Activated T-cell treated with anti-CD3 and anti-CD28 coated beads for 48 hours (primary cell): ENCODE data around the gene GCH1.

ENCODE experiments used
- DNase-seq: peaks from one replicate; pipeline ENCODE4 v3.0.0-alpha.2; 2020; ENCODE audit warnings: low read depth

Gene GCH1

DNA sequence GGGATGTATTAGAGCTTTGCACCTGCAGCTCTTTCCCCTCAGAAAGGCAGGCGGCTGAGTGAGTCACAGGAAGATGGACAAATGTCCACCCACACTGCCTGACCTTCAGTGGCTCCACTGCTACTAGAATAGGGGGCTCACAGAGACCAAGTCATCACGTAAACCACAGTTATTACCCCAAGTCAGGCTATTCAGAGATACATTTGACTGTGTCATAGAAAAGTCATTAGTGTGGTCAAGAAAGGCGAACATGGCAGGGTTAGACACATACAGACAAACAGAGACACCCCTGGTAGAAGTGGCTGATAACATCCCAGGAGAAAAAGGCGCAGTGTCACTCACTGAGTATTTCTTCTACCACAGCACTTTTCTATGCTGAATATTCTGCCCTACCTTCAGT is 36.0 kb downstream of the GCH1 start:
- DNase-seq = no peak

DNA sequence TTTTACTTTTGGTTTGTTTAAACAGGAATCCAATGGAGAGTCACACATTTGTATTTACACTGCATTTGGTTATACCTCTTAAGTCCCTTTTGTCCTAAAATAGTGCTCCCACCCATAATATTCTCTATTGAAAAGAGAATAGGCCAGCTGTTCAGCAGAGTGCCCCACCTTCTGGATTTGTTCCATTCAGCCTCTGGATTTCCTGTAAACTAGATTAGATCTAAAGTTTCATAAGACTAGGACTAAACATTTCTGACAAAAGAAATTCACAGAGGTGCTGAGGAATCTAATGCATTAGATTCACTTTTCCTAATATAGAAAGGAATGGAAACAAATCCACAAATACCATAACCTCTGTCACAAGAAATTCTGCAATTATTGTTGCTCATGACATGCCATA is 38.1 kb downstream of the GCH1 start:
- no peak for DNase-seq

DNA sequence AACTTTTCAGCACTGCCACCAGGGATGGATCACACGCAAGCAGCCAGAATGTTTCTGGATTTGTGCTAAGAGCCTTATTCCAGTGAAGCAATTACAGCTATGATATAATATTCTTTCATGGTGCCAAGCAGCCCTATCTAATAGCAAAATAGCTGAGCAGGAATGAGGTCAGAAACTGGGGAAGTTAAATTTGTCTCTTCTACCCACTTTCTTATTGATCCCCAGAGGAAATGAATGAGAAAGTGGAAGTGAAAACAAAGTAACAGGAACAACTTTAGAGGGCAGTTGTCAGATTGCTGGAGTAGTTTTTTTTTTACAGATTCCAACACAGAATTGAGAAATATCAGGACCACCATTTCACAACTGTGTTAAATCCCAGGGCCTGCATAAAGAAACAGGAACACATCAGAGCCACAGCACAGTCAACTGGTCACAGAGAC is 44.8 kb downstream of the GCH1 start:
- DNase-seq = no peak

DNA sequence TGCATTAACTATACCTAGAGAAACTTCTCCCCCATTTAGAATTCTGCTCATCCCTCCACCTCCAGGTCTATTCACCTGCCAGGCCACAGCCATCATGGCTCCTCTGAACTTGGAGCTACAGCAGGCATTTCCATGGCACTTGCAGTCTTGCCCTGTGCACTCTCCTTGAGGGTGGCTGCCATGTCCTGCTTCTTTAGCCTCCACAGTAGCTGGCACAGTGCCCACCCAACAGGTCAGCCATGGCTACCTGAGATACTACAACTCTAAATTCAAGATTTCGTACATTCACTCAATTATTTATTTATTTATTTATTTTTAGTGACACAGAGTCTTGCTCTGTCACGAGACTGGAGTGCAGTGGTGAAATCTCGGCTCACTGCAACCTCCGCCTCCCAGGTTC is 46.5 kb downstream of the GCH1 start:
- DNase-seq = no peak

DNA sequence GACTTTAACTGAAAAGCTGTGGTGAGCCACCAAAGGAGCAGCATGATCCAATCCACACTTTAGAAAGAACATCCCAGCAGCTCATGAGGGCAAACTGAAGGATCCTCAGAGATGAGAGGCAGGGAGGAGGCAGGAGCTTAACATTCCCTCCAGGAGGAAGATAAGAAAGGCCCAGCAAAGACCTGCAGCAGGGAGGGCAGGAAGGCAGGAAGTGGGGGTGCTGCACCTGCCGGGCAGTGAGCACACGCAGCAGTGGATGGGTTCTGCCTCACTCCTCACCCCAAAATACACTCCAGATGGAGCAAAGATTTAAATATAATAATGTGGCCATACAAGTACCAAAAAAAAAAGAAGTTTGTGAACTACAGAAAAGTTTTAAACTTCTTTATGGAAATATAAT is 48.4 kb downstream of the GCH1 start:
- no peak for DNase-seq

DNA sequence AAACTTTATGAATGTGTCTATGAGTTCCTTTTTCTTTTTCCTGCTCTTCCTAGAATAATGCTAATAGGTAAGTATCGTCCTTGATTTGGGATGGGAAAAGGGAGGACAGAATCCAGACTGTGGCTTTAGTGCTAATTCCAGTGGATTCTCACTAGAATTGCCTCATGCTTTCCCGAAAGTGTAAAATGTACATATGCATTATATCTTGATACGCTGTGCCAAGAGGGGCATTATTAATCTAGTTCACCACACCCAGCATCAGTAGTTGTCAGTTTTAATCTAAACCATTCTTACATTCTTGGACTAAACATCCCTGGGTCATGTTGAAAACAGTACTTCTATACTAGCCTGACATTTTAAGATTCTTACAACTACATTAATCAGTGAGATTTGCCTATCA is 49.3 kb downstream of the GCH1 start:
- DNase-seq = no peak

DNA sequence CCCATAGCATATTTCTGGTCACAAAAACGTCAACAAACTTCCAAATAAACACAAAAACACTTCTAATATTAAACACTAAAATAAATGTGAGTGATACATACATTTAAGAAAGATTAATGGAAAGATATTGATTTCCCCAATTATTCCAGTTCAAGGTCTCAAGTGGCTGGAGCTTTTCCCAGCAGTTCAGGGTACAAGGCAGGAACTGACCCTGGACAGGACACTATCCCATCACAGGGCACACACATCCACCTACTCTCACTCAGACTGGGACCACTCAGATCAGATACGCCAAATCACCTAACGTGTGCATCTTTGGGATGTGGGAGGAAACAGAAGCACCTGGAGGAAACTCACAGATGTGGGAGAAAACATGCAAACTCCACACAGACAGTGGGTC is 50.4 kb downstream of the GCH1 start:
- DNase-seq = no peak

DNA sequence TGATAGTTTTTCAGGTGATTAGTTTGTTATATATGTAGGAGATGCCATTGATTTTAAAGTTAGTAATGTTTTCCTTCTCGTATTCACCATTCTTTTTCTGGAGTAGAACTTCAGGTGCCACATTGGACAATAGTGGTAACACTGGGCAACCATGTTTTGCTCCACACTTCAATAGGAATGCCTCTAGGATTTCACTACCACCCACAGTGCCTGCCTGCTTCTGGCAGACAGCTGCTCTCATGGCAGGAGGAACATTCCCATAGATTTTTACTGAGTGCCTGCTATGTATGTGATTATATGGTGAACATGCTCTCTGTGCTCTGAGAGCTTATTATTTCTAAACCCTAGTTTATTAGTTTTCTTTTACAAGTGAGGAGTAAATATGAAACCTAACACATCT is 53.7 kb downstream of the GCH1 start:
- DNase-seq = no peak

DNA sequence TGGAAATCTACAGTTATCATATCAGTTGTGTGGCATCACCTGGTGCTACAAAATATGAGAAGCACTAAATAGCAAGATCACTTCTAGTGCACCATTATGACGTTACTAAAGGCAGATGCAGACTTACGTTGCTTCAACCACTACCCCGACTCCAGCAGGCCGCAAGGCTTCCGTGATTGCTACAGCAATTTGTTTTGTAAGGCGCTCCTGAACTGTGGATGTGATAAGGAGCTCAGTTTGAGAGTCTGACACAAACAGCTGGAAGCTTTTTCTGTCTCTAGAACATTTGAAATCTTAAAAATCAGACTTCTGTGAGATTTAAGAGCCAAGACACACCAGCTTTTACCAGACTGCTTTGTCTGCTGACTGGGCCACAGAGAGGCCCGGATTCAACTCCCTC is 57.0 kb downstream of the GCH1 start:
- no peak for DNase-seq

DNA sequence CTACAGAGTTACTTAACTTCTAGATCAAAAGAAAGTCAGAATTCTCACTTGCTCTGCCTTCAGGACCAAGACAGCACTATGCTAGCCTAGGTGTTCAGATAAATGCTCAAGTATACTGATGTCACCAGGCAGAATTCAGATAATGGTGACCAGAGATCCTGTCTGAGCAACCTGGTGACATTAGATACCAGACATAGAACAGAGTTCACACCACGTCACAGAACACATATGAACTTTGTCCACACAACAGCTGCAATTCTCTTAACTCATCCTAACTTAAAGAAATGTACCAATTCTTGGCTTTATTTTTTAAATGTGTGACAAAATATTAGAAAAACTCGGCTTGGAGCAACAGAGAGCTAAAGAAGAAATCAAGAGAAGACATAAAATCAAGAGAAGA is 58.1 kb downstream of the GCH1 start:
- DNase-seq = no peak

DNA sequence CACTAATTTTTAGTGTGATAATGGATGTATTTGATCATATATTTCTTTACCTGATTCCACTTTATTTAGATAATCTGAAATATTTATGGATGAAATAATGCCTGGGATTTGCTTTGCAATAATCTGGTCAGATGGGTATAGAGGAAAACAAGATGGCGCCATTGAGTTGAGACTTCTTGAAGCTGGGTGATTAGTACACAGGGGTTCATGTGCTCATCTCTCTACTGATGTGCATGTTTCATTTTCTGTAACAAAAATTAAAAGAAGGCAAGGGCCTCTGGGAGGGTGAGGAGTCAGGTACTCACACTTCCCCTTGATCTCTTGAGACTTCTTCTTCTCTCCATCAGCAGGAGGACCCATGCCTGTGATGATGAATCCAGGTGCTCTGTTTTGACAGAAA is 61.8 kb downstream of the GCH1 start:
- no peak for DNase-seq

DNA sequence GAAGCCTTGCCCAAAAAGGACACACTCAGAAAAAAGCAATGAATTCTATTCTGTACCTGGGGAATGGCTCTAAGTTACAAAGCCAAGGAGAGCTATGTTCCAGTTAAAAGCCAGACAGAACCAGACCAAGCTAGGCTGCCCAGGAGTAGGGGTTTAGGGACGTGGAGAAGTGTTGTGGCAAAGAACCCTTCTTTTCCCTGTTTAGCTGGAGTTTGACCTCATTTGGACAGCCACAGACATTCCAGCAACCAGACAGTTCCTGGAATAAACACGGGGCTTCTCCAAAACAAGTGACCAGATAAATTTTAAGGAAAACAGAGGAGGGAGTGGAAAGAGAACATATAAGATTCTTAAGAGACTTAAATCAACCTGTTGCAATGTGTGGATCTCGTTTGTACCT is 62.3 kb downstream of the GCH1 start:
- DNase-seq = no peak

DNA sequence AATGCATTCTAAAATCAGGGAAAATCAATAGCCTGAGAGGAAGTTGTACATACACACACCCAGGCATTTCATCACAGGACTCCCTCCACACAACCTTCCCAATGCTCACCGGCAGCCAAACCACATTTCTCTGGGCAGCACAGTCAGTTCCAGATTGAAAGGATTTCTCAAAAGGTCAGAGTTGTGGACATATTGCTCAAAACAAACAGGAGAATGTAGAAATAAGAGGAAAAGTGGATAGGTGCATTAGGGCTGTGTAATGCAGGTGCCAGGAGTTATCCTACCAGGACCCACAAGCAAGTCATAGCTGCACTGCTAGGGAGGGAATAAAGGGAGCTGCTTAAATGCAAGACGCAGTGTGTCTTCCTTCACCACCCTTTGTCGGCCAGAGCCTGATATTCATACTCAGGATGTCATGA is 62.9 kb downstream of the GCH1 start:
- DNase-seq = no peak

DNA sequence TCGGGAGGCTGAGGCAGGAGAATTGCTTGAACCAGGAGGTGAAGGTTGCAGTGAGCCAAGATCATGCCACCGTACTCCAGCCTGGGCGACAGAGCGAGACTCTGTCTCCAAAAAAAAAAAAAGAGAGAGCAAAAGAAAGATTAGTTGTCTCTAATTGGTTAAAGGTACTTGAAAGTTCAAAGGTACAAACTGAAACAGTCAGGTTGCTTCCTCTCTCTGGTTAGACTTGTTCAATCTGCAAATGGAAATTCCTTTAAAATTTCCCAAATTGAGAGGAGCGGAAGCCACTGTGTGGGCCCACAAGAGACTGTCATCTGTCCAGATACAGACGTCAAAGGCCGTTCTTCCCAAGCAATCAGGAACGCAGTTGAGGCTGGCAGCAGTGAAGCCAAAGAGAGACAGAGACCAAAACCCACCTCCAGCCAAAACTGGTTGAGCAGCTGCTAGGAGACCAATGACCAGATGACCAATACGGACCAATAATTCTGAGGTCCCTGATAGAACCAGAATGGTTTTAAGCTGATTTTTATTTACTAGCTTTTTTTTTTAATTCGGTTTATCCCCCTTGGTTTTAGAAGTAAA is 63.6 kb downstream of the GCH1 start:
- no peak for DNase-seq

DNA sequence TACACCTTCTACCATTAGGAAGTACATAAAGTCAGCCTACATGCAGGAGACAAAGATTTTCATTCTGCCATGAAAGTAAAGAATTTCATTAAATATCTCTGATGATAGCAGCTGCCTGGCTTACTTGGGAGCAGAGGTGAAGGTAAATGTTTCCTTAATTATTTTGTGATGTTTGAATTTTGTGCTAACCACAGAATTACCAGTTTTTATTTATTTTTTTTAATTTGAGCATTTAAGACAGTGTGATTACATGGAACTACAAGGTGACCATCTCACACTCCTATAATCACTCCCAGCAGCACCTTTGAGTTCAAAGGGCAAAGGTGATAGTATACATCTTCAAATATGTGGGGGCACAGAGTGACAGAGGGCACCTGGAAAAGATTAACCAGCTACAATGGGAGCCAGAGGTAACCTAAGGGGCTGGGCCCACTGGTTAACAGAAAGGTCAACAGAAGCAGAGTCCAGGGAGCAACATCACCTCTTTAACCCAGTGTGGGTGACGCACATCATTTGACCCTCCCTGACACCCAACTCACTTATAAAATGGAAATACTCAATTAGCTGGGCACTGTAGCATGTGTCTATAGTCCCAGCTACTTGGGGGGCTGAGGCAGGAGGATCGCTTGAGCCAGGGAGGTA is 65.0 kb downstream of the GCH1 start:
- DNase-seq = no peak

DNA sequence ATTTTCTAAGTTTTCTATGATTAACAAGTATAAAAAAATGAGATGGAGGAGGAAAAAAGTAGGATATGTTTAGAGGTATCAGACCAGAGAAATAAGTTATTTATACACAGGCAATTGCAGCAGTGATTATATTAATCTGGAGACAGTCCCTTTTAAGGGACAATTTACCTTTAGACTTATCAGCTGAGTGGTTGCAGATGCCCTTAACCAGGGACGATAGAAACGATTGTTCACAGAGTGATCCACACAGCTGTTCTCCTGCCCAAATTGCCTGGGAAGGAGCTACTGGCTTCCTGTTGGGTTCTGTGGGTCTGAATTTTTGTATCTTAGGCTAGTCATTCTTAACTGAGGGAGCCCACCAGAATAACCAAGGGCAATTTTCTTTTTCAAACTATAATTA is 66.4 kb downstream of the GCH1 start:
- no peak for DNase-seq

DNA sequence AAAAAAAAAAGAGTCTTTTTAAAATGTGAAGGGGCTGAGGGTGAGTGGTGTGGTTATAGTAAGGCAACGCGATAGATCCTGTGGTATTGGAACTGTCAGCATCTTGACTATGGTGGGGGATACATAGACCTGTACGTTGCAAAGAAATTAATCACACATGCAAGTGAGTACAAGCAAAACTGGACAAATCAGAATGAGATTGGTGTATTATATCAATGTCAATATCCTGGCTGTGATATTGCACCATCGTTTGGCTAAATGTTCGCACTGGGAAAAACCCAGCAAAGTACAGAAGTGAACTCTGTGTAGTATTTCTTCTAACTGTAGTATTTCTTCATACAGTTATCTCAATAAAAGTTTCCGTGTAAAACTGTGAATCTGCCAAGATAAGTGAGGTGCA is 67.9 kb downstream of the GCH1 start:
- DNase-seq = no peak

DNA sequence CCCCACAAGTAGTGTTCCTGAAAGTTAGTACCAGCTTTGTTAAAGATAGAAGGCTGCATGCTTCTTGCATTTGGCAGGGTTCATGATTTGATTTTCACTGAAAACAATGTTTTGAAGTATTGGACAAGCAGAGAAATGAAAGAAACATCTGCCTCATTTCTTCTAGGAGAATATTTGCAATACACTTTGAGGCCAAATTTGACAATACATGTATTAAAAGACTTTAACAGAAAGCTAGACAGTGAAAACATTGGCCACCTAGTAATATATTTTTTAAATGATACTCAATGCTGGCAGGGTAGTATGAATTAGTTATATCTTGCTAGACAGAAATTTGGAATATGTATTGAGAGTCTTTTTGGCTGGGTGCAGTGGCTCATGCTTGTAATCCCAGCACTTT is 68.5 kb downstream of the GCH1 start:
- no peak for DNase-seq

DNA sequence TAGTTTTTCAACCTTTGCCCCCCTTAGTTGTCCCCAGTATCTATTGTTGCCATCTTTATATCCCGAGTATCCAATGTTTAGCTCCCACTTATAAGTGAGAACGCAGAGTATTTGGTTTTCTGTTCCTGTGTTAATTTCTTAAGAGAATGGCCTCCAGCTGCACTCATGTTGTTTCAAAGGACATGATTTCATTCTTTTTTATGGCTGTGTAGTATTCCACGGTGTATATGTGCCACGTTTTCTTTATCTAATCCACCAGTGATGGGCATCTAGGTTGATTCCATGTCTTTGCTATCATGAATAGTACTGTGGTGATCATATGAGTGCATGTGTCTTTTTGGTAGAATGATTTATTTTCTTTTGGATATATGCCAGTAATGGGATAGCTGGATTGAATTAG is 72.0 kb downstream of the GCH1 start:
- no peak for DNase-seq

DNA sequence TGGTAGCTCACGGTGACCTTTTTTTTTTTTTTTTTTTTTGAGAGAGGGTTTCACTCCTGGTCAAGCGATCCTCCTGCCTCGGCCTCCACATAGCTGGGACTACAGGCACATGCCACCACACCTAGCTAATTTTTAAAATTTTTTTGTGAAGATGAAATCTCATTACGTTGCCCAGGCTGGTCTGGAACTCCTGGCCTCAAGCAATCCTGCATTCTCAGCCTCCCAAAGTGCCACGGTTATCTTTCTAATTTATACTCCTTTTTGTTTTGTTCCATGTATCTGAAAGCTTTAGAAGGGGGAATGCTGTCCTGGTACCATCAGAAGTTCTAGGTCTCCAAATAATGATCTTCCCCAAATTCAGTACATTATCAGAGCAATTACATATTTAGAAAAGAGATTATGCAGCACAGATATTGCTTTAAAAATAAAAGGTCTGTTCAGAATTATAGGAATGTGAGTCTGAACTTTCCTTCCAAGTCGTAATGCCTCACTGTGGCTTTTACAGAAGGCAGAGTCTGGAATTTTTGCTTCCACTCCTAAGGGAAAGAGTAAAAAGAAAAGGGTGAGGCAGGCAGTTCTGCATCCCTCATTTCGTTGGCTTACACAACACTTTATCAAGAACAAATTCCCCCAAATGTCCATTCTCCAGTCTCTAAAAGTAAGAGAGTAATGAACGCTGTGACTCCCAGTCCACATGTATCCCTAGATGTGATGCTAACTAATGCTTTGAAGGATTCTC is 73.0 kb downstream of the GCH1 start:
- no peak for DNase-seq

DNA sequence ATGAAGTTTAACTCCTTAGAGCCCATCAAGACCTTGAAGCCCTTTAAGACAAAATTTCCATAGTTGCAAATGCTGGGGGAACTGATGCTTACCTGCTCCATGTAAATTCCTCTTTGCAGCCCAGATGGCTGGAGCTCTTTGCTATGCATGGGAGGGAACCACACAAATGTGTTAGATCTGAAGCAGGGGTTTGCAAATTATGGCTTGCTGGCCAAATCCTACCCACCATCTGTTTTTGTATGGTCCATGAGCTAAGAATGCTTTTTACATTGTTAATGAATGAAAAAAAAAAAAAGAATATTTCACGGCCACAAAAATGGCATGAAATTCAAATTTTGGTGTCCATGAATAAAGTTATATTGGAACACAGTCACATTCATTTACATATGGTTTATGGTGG is 74.6 kb downstream of the GCH1 start:
- no peak for DNase-seq

DNA sequence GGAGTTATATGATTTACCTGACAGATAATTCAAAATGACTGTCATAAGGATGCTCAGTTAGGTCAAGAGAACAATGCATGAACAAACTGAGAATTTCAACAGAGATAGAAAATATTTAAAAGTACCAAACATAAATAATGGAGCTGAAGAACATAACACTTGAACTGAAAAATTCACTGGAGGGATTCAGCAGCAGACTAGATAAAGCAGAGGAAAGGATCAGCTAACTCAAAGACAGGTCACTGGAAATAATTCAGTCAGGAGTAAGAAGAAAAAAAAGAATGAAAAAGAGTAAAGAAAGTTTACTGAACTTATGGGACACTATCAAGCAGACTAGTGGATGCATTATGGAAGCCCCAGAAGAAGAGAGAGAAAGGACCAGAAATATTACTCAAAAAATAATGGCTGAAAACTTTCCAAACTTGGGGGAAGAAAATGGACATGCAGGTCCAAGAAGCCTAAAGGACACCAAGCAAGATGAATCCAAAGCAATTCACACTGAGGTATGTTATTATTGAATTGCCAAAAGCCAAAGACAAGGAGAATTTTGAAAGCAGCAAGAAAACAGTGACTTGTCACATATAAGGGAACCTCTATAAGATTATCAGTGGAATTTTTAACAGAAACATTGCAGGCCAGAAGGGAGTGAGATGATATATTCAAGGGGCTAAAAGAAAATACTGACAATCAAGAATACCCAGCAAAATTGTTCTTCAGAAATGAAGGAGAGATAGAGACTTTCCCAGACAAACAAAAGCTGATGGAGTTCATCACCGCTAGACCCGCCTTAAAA is 78.7 kb downstream of the GCH1 start:
- no peak for DNase-seq

DNA sequence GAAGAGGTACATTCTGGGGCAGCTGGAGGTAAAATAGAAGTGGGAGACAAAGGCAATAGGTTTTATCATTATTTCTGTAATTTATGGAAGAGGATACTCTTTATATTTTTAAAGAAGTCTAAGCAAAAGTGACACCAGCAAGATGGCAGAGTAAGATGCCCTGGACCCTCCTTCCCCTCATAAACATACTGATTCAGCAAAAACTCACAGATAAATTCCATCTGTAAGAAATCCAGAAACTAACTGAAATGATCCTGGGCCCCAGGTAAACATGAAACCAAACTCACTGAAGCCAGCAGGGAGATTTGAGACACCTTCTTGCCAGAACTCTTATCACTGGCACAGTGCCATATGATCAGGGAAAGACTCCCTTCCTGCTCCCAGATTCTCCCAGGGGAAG is 79.9 kb downstream of the GCH1 start:
- DNase-seq = no peak
